Measurements from ENCODE around the gene NEU4. TPM values are rescaled to one million over a fixed set of nuclear protein-coding genes. Genes with fewer than 3 reads are reported as not detected.
"Not testable (repeated sequence)": the region's sequence is repeated elsewhere in the genome, so short reads cannot be mapped to it uniquely, and the experiment has no call there.

The NEU4 gene
- total RNA-seq, 1 experiment from 2014 or later = 2.2 TPM

- no peak for TF ChIP-seq PRDM15 (CRISPR knock-in tag; IDR thresholded peaks at IDR 0.05)
These were observed 11.8 kb downstream of the NEU4 start (continued) for GRCh38 chr2:241820625-241821384.

- POLR2A ChIA-PET = no interaction called here
- H3K27me3 Mint-ChIP-seq (ENCODE audit: low read depth) = peaks cover 11% of the 10 kb centered on the region
- CTCF ChIA-PET = no interaction called here
These were observed 12.7 kb downstream of the NEU4 start for GRCh38 chr2:241821460-241822263.

GRCh38 chr2:241822264-241822623 lies 13.3 kb downstream of the NEU4 start:
- ChIA-PET POLR2A (no interaction called here), CTCF (no interaction called here)
- Mint-ChIP-seq H3K27ac (no peak overlapping the region), H3K9me3 (peaks cover 29% of the 10 kb centered on the region), H3K36me3 (peaks cover 10% of the 10 kb centered on the region), H3K27me3 (ENCODE audit: low read depth) (peaks cover 15% of the 10 kb centered on the region), H3K4me3 (no peak overlapping the region), H3K4me1 (peaks cover 7% of the 10 kb centered on the region; the same call in 1 of the 2 replicates)
- TF ChIP-seq NR3C1 (CRISPR knock-in tag; conservative IDR thresholded peaks at IDR 0.05; ENCODE audit: low read depth) = no peak
- no peak for TF ChIP-seq MAX (CRISPR knock-in tag; IDR thresholded peaks at IDR 0.05)
- no peak for TF ChIP-seq ATF6 (CRISPR knock-in tag; IDR thresholded peaks at IDR 0.05)
- TF ChIP-seq GRHL2 (CRISPR knock-in tag; IDR thresholded peaks at IDR 0.05; ENCODE audit: insufficient replicate concordance, severe bottlenecking) = no peak
- no peak for TF ChIP-seq ERG (CRISPR knock-in tag; IDR thresholded peaks at IDR 0.05)
- no peak for TF ChIP-seq ZBTB21 (CRISPR knock-in tag; IDR thresholded peaks at IDR 0.05; ENCODE audit: borderline replicate concordance)
- no peak for TF ChIP-seq CREM (CRISPR knock-in tag; IDR thresholded peaks at IDR 0.05)
- TF ChIP-seq EMX1 (CRISPR knock-in tag; IDR thresholded peaks at IDR 0.05) = no peak
- no peak for TF ChIP-seq ETV6 (CRISPR knock-in tag; IDR thresholded peaks at IDR 0.05)
- TF ChIP-seq NR2C2 (CRISPR knock-in tag; IDR thresholded peaks at IDR 0.05) = no peak
- no peak for TF ChIP-seq TP53 (CRISPR knock-in tag; IDR thresholded peaks at IDR 0.05)
- ATAC-seq = no peak
- DNase-seq (ENCODE audit: low spot score) = no peak

More at GRCh38 chr2:241821460-241822263, 12.7 kb downstream of the NEU4 start:
- no peak overlapping the region for H3K4me3 Mint-ChIP-seq
- H3K4me1 Mint-ChIP-seq = peaks cover 7% of the 10 kb centered on the region; the same call in 1 of the 2 replicates
- DNase-seq (ENCODE audit: low spot score) (no peak), ATAC-seq (no peak; the same call in 1 of the 2 replicates)
- H3K27ac Mint-ChIP-seq = peak overlapping the region; percentile 72; the same call in 1 of the 2 replicates
- peaks cover 4% of the 10 kb centered on the region; the same call in 1 of the 2 replicates for H3K36me3 Mint-ChIP-seq
- H3K9me3 Mint-ChIP-seq = peaks cover 23% of the 10 kb centered on the region
- peak; percentile 80 for TF ChIP-seq PRDM15 (CRISPR knock-in tag; IDR thresholded peaks at IDR 0.05)
- no peak for TF ChIP-seq SMAD4 (CRISPR knock-in tag; IDR thresholded peaks at IDR 0.05)

GRCh38 chr2:241823531-241824437 lies 14.8 kb downstream of the NEU4 start:
- peaks cover 25% of the 10 kb centered on the region for H3K27me3 Mint-ChIP-seq (ENCODE audit: low read depth)
- H3K36me3 Mint-ChIP-seq = peaks cover 13% of the 10 kb centered on the region
- peaks cover 40% of the 10 kb centered on the region for H3K9me3 Mint-ChIP-seq
- DNase-seq (ENCODE audit: low spot score); H3K4me3 Mint-ChIP-seq; ATAC-seq; H3K27ac Mint-ChIP-seq; CTCF ChIA-PET; POLR2A ChIA-PET; H3K4me1 Mint-ChIP-seq: not testable (repeated sequence)
